ENCODE results near the gene AGTPBP1. TPM values are rescaled to one million over a fixed set of nuclear protein-coding genes. Genes with fewer than 3 reads are reported as not detected.
"Not testable (repeated sequence)": the region's sequence is repeated elsewhere in the genome, so short reads cannot be mapped to it uniquely, and the experiment has no call there.

Gene AGTPBP1
- total RNA-seq, 2 experiments from 2014 or later, result 24.2 to 37.2 TPM

DNA sequence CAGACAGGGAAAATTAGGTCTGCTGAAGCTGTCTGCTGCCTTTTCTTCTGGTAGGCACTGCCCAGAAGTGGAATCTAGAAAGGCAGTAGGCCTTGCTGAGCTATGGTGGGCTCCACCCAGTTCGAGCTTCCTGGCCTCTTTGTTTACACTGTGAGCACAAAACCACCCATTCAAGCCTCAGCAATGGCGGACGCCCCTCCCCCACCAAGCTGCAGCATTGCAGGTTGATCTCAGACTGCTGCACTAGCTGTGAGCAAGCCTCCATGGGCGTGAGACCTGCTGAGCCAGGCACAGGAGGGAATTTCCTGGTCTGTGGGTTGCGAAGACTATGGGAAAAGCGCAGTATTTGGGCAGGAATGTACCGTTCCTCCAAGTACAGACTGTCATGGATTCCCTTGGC lies 18.5 kb downstream of the AGTPBP1 start:
- Histone ChIP-seq H3K27ac (ENCODE audit: low read depth, low read length, poor library complexity, severe bottlenecking) (no peak overlapping the region), H3K36me3 (ENCODE audit: insufficient read depth, low read length) (peaks cover 12% of the 10 kb centered on the region), H3K79me2 (ENCODE audit: insufficient read depth, low read depth, low read length) (peaks cover 21% of the 10 kb centered on the region; the same call in 1 of the 2 replicates), H3K9me3 (ENCODE audit: low read length) (no peaks in the 10 kb centered on the region), H4K20me1 (ENCODE audit: insufficient read depth, low read length) (peaks cover under 1% of the 10 kb centered on the region; the same call in 1 of the 2 replicates), H3K4me1 (ENCODE audit: insufficient read depth, low read length, poor library complexity, severe bottlenecking) (no peaks in the 10 kb centered on the region), H3K9me2 (ENCODE audit: insufficient read depth, low read length) (no peaks in the 10 kb centered on the region), H3K4me2 (ENCODE audit: low read length) (no peak overlapping the region), H2AFZ (ENCODE audit: low read length) (no peak overlapping the region), H3K4me3 (ENCODE audit: low read depth, low read length, poor library complexity, severe bottlenecking) (no peak overlapping the region)
- BruUV-seq (replicated peaks), result no TSS peak
- no peak for DNase-seq (ENCODE audit: low spot score)
- CTCF ChIA-PET (ENCODE audit: unreplicated experiment), result no interaction called here
- POLR2A ChIA-PET, result no interaction called here
- intact Hi-C loops (cut with micrococcal nuclease; ENCODE audit: unreplicated experiment), result no loop called here
- TF ChIP-seq, protein P1, sequence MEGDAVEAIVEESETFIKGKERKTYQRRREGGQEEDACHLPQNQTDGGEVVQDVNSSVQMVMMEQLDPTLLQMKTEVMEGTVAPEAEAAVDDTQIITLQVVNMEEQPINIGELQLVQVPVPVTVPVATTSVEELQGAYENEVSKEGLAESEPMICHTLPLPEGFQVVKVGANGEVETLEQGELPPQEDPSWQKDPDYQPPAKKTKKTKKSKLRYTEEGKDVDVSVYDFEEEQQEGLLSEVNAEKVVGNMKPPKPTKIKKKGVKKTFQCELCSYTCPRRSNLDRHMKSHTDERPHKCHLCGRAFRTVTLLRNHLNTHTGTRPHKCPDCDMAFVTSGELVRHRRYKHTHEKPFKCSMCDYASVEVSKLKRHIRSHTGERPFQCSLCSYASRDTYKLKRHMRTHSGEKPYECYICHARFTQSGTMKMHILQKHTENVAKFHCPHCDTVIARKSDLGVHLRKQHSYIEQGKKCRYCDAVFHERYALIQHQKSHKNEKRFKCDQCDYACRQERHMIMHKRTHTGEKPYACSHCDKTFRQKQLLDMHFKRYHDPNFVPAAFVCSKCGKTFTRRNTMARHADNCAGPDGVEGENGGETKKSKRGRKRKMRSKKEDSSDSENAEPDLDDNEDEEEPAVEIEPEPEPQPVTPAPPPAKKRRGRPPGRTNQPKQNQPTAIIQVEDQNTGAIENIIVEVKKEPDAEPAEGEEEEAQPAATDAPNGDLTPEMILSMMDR (conservative IDR thresholded peaks at IDR 0.05; ENCODE audit: low read length), result no peak
- TF ChIP-seq EZH2phosphoT487 (IDR thresholded peaks at IDR 0.05; ENCODE audit: borderline replicate concordance, low read depth, low read length), result no peak

DNA sequence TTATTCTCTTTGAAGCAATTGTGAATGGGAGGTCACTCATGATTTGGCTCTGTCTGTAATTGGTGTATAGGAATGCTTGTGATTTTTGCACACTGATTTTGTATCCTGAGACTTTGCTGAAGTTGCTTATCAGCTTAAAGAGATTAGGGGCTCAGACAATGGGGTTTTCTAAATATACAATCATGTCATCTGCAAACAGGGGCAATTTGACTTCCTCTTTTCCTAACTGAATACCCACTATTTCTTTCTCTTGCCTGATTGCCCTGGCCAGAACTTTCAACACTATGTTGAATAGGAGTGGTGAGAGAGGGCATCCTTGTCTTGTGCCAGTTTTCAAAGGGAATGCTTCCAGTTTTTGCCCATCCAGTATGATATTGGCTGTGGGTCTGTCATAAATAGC lies 22.3 kb downstream of the AGTPBP1 start:
- H3K4me3 ChIP-seq (ENCODE audit: low read depth, low read length, poor library complexity, severe bottlenecking); H3K4me1 ChIP-seq (ENCODE audit: insufficient read depth, low read length, poor library complexity, severe bottlenecking); BruUV-seq (replicated peaks); CTCF ChIA-PET (ENCODE audit: unreplicated experiment); H3K4me2 ChIP-seq (ENCODE audit: low read length); H3K79me2 ChIP-seq (ENCODE audit: insufficient read depth, low read depth, low read length); DNase-seq (ENCODE audit: low spot score); H3K9me3 ChIP-seq (ENCODE audit: low read length); H3K9me2 ChIP-seq (ENCODE audit: insufficient read depth, low read length); H2AFZ ChIP-seq (ENCODE audit: low read length); intact Hi-C loops (cut with micrococcal nuclease; ENCODE audit: unreplicated experiment); H4K20me1 ChIP-seq (ENCODE audit: insufficient read depth, low read length); H3K27ac ChIP-seq (ENCODE audit: low read depth, low read length, poor library complexity, severe bottlenecking): not testable (repeated sequence)
- H3K36me3 ChIP-seq (ENCODE audit: insufficient read depth, low read length), result peaks cover 12% of the 10 kb centered on the region
- POLR2A ChIA-PET, result interaction anchor here (1.1 kb wide), 1 partner anchor 9 kb away, joined by 4 read pairs; no protein-coding TSS in a partner anchor

DNA sequence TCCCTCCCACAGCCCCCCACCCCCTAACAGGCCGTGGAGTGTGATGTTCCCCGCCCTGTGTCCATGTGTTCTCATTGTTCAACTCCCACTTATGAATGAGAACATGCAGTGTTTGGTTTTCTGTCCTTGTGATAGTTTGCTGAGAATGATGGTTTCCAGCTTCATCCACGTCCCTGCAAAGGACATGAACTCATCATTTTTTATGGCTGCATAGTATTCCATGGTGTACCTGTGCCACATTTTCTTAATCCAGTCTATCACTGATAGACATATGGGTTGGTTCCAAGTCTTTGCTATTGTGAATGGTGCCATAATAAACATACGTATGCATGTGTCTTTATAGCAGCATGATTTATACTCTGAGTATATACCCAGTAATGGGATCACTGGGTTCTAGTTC lies 23.9 kb downstream of the AGTPBP1 start:
- H3K36me3 ChIP-seq (ENCODE audit: insufficient read depth, low read length); H3K27ac ChIP-seq (ENCODE audit: low read depth, low read length, poor library complexity, severe bottlenecking); H2AFZ ChIP-seq (ENCODE audit: low read length); H3K9me3 ChIP-seq (ENCODE audit: low read length); H3K79me2 ChIP-seq (ENCODE audit: insufficient read depth, low read depth, low read length); H3K4me2 ChIP-seq (ENCODE audit: low read length); H3K9me2 ChIP-seq (ENCODE audit: insufficient read depth, low read length); BruUV-seq (replicated peaks); H3K4me3 ChIP-seq (ENCODE audit: low read depth, low read length, poor library complexity, severe bottlenecking); intact Hi-C loops (cut with micrococcal nuclease; ENCODE audit: unreplicated experiment); DNase-seq (ENCODE audit: low spot score); H4K20me1 ChIP-seq (ENCODE audit: insufficient read depth, low read length); CTCF ChIA-PET (ENCODE audit: unreplicated experiment); H3K4me1 ChIP-seq (ENCODE audit: insufficient read depth, low read length, poor library complexity, severe bottlenecking): not testable (repeated sequence)
- POLR2A ChIA-PET, result interaction anchor here (1.0 kb wide), 2 partner anchors 13 to 20 kb away, joined by 3 to 5 read pairs; no protein-coding TSS in a partner anchor

DNA sequence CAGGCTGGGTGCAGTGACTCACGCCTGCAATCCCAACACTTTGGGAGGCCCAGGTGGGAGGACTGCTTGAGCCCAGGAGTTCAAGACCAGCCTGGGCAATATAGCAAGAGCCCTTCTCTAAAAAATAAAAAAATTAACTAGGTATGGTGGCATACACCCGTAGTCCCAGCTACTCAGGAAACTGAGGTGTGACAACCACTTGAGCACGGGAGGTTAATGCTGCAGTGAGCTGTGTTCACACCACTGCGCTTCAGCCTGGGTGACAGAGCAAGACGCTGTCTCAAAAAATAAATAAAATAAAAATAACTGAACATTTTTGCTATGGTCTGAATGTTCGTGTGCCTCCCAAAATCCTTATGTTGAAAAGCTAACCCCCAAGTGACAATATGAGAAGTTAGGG lies 24.5 kb downstream of the AGTPBP1 start:
- Histone ChIP-seq H3K4me3 (ENCODE audit: low read depth, low read length, poor library complexity, severe bottlenecking) (no peak overlapping the region), H4K20me1 (ENCODE audit: insufficient read depth, low read length) (peaks cover 6% of the 10 kb centered on the region; the same call in 1 of the 2 replicates), H3K9me3 (ENCODE audit: low read length) (no peaks in the 10 kb centered on the region), H3K4me2 (ENCODE audit: low read length) (no peak overlapping the region), H3K27ac (ENCODE audit: low read depth, low read length, poor library complexity, severe bottlenecking) (no peak overlapping the region), H3K9me2 (ENCODE audit: insufficient read depth, low read length) (no peaks in the 10 kb centered on the region), H3K4me1 (ENCODE audit: insufficient read depth, low read length, poor library complexity, severe bottlenecking) (peaks cover 7% of the 10 kb centered on the region), H3K36me3 (ENCODE audit: insufficient read depth, low read length) (no peaks in the 10 kb centered on the region), H3K79me2 (ENCODE audit: insufficient read depth, low read depth, low read length) (no peaks in the 10 kb centered on the region; the same call in 1 of the 2 replicates), H2AFZ (ENCODE audit: low read length) (no peak overlapping the region)
- intact Hi-C loops (cut with micrococcal nuclease; ENCODE audit: unreplicated experiment), result no loop called here
- no peak for DNase-seq (ENCODE audit: low spot score)
- ChIA-PET POLR2A (interaction anchor here (1.0 kb wide), 2 partner anchors 13 to 19 kb away, joined by 3 to 5 read pairs; no protein-coding TSS in a partner anchor), CTCF (ENCODE audit: unreplicated experiment) (no interaction called here)
- TF ChIP-seq, protein P1 (conservative IDR thresholded peaks at IDR 0.05; ENCODE audit: low read length), result no peak
- TF ChIP-seq EZH2phosphoT487 (IDR thresholded peaks at IDR 0.05; ENCODE audit: borderline replicate concordance, low read depth, low read length), result no peak
- BruUV-seq (replicated peaks), result no TSS peak
